Stimulated activated CD8-positive, alpha-beta memory T cell treated with anti-CD3 and anti-CD28 coated beads, Interleukin-15, amount 100 ng/mL, for 24 hours (primary cell): Measurements from ENCODE around the gene IFT20.
"Not testable (repeated sequence)": the region's sequence is repeated elsewhere in the genome, so short reads cannot be mapped to it uniquely, and the experiment has no call there.

ENCODE experiments used
- DNase-seq: peaks from one replicate; pipeline ENCODE4 v3.0.0-alpha.2; 2020; ENCODE audit warnings: low read depth

The IFT20 gene

DNA sequence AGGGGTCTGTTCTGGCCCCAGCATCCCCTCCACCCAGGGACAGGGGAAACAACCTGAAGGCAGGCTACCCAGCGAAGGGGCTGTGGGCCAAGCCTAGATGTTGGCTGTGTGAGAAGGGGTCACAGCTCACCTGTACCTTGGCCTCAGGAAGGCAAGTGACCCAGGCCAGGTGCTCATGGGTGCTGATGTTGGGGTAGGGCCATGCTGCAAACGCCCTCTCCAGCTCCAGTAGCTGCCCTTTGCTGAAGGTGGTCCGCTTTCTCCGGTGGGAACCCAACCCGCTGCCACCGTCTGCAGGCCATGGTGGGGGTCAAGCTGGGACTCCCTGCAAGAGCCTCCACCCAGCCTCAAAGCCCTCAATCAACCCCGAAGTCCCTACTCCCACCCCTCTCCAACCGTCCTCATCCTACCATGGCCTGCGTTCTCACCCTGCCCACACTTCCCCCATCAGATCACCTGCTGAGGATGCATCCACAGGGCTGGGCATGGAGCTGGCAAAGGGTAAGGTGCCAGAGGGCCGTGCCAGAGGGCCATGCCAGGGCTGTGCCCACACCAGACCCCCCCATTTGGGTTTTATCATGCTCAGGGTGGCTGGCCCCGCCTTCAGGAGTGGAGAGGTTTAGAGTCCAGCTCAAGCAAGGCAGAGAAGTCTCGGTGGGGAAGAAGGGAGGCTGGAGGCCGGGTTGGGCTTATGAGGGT, 29.5 kb upstream of the IFT20 start, which contains the start of gene SEBOX:
SEBOX (minus strand) TSS at position 535 of the 699 bp plus-strand sequence; CDS start at position 487, 48 bp downstream.
- no peak for DNase-seq

DNA sequence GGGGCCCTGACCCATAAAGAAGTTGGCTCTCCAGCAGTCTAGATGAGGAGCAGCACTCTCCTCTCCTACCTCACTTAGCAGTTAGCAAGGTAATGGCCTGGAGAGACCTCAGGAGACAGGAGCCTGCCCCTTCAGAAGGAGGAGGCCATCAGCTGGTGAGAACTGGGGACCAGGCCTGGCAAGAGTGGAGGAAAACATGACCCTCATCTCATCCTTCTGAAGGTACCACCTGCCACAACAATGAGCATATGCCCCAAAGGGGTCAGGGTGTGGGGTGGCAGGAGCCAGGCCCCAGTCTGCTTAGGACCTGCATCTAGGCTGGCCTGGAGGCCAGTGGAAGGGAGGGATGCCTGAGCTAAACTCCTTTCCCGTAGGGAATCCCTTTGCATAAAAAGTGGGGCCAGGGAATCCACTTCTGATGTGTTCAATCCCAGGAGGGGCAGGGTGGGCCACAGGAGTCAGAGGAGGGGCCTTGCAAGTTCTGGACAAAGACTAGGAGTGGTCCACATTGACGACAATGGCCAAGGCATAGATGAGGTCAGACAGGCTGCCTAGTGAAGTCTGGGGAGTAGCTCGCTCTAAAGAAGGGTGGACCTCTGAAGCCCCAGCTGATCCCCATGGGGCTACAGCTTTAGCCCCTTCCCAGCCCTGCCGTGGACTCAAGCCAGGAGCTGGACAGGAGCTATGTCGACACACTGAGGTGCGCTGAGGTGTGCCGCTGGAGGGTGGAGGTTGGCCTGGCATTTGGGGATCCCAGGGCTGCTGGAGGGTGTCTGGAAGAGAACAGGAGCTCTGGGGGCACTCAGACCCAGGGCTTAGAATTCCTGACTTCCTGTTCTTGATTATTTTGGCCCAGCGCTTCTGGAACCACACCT, 28.7 kb upstream of the IFT20 start:
- no peak for DNase-seq

DNA sequence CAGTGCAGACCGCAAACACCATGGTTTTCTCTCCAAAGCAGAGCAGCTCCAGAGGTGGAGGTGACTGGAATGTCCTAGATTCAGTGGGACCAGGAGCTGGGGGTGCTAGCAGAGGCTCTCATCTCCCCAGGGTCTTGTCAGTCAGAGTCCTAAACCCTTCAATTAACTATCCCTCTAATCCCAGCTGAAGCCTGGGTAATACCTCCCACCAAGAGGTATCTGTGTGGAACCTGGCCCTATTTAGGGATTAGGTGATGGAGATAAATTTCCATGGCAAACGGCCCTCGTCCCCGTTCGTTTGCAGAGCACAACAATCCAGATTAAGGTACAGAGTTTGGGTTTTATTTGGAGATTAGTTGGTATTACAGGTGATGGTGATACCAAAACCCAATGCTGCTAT, 27.9 kb upstream of the IFT20 start:
- DNase-seq, result no peak

DNA sequence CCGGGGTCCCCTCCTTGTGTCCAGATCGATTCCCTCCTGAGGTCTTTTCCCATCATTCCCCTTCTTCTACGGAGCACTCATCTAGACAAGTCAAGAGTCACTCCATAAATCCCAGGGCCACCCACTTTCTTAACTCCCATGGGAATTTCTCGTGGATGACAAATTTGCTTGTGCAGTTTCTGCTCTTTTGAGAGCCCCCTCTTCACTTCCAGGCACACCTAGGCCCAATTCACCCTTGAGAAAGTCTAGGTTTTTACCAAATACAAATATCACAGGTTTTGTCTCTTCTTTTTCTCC, 22.6 kb upstream of the IFT20 start:
- no peak for DNase-seq

- DNase-seq, result peak; percentile 96
Measured at GRCh38 chr17:28357061-28357900, 22.0 kb upstream of the IFT20 start, which contains the start of gene POLDIP2. Gene POLDIP2 (minus strand): TSS chr17:28357527. CDS start chr17:28357448, 79 bp downstream.

- no peak for DNase-seq
Measured at GRCh38 chr17:28350271-28350670, 15.0 kb upstream of the IFT20 start.

DNA sequence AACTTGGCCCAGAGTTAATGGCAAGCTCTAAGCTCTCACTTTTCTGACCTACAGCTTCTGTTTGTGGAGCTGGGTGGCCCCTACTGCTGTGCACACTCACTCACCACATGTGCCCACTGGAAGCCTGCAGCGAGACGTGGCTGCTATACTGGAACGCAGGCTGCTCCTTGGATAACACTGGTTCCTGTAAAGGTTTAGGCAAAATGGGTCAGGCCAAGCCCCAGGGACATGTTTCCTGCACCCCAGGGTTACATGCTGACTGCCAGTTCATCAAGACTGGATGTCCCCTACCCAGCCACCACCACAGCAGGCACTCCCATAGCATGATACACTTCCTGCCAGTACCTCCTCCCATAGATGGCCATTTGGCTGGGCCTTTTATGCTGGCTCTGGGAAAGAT, 13.7 kb upstream of the IFT20 start:
- DNase-seq, result no peak

GRCh38 chr17:28347261-28347891, 12.1 kb upstream of the IFT20 start:
- DNase-seq, result no peak

GRCh38 chr17:28346746-28347246, 11.5 kb upstream of the IFT20 start:
- DNase-seq, result no peak

- DNase-seq, result no peak
Measured at GRCh38 chr17:28346199-28346580, 10.9 kb upstream of the IFT20 start.

DNA sequence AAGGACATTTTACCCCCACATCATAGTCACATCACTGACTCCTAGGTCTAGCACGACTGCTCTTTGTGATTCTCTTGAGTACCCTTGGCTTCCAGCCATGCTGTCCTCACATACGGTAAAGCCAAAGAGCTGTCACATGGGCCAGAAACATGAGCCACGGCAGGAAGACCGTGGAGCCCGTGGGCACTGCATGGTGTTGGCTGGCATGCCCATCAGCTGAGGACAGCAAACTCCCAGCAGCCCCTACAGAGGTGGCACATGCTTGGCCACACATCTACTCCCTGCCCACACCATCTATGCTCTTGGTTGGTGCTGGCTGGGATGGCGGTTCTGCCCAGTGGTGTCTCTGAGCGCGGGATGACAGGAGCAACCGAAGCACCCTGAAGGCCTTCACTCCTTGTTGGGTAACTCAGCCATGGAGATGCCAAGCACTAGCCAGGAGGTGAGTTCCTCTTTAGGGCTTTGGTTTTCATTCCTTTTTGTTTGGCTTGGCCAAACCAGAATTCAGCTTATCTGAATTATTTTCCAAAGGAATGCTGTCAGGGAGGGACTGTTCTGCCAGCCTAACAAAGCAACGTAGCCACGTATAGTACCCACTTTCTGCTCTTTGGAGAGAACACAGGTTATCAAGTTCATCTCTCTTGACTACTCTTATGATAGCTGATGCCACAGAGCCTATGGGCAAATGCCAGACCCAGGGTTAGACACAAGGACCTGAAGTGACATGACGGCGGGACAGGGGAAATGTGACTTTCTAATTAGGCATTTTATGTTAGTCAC, 10.3 kb upstream of the IFT20 start:
- no peak for DNase-seq

- DNase-seq, result no peak
Measured at GRCh38 chr17:28344435-28344901, 9.2 kb upstream of the IFT20 start.

GRCh38 chr17:28344011-28344410, 8.7 kb upstream of the IFT20 start:
- DNase-seq, result no peak

GRCh38 chr17:28343491-28343932, 8.2 kb upstream of the IFT20 start:
- no peak for DNase-seq

DNA sequence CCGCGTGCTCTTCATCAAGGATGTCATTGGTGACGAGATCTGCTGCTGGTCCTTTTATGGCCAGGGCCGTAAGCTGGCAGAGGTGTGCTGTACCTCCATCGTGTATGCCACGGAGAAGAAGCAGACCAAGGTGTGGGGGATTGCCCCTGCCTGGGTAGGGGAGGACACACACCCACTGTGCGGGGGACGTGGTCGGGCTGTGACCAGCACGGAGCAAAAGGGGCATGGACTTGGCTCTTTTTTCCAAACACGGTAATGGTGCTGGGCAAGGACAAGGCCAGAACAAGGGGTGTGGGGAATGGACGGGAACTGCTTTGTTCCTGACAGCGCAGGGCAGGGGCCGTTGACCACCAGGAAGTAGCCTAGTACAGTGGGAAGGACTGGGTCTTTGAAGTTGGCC, 7.0 kb upstream of the IFT20 start:
- DNase-seq, result no peak

DNA sequence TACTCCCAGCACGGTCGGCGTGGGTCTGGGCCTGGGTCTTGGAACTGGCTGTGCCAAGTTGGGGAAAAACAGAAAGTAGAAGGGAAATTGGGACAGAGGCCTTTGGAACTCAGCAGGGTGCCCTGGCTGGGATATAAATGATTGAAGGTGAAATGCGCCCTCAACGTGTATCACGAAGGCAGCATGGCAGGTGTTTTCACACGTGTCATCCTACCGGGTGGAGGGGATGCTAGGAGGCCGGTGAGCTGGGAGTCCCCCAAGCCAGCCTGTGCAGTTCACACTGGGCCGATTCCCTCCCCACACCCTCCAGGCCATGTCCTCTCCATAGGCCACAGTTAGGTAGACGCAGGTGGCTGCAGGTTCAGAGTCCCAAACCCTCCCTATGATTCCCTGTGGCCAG, 6.2 kb upstream of the IFT20 start:
- DNase-seq, result no peak

GRCh38 chr17:28340374-28340773, 5.1 kb upstream of the IFT20 start:
- DNase-seq, result no peak

- no peak for DNase-seq
Measured at GRCh38 chr17:28339431-28339830, 4.2 kb upstream of the IFT20 start.

DNA sequence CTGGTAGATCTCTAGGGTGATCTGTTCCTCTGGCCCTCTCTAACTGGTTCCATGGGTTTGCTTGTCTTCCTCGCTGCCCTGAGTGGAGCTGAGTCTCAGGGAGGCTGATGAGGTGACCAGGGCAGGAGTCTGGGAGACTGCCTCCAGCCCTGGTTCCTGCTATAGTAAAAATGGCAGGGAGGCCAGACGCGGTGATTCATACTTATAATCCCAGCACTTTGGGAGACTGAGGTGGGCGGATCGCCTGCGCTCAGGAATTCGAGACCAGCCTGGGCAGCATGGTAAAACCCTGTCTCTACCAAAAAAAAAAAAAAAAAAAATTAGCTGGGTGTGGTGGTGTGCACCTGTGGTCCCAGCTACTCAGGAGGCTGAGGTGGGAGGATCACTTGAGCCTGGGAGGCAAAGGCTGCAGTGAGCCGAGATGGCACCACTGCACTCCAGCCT, 3.5 kb upstream of the IFT20 start:
- not testable (repeated sequence) for DNase-seq

DNA sequence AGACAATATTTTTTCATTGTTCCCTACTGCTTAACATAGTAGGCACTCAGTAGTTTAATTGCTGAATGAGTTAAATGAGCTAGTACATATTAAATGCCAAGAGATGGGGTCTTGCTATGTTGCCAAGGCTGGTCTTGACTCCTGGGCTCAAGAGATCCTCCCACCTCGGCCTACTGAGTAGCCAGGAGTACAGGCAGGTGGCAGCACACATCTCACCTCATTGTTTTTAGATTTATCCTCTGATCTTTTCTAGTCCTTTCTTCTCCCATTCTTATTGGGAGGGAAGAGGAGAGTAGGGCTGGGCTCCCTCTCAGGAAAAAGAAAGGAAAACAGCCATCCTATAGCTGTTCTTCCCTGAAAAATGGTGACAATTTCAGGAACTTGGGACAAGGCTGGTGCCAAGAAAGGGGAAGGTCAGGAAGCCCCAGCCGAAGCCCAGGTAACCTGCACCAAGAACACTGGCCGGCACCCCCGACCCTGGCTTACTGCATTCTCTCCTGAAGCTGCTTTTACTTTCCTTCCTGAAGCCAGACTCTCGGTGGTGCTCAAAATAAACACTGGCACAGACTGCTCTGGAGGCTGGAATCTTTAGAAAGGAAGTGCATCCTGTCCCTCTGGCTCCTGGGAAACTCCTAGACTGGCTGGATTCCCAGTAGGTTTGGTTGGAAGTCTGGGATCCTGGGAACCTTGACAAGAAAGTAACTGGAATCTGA, 2.9 kb upstream of the IFT20 start:
- DNase-seq, result no peak
